Tibial artery (tissue), 4 donors: Measurements from ENCODE around the gene NKX2-1.

ENCODE experiments used
- DNase-seq, 2 donors: peaks; one replicate each; pipeline ENCODE4 v3.0.0-alpha.2; 2019
- H3K27ac ChIP-seq, 2 donors: fragments of 200-600 bp; sonication (generic) in 1 of 2; 1 replicate in 1 of 2; 2 replicates in 1 of 2; pipeline ENCODE4 v1.5.1; 2018 to 2019; ENCODE audit warnings: mild to moderate bottlenecking in 1 of 2
- H3K27me3 ChIP-seq, 2 donors: fragments of 200-600 bp; sonication (generic) in 1 of 2; one replicate each; pipeline versions ENCODE4 v1.5.1 to v1.6.0; 2016 to 2019
- H3K36me3 ChIP-seq, 3 donors: fragments of 200-600 bp; sonication (generic) in 2 of 3; one replicate each; pipeline ENCODE4 v1.5.1; 2016 to 2019; ENCODE audit warnings: mild to moderate bottlenecking in 2 of 3
- H3K4me1 ChIP-seq, 4 donors: fragments of 200-600 bp; sonication (generic) in 2 of 4; 1 replicate in 3 of 4; 2 replicates in 1 of 4; pipeline ENCODE4 v1.5.1; 2016 to 2019
- H3K4me3 ChIP-seq, 2 donors: fragments of 200-600 bp; sonication (generic) in 1 of 2; 1 replicate in 1 of 2; 2 replicates in 1 of 2; pipeline ENCODE4 v1.5.1; 2018 to 2019; ENCODE audit warnings: mild to moderate bottlenecking in 2 of 2
- H3K9me3 ChIP-seq, 3 donors: fragments of 200-600 bp; sonication (generic) in 1 of 3; one replicate each; pipeline ENCODE4 v1.5.1; 2016 to 2019
- CTCF ChIP-seq, 2 experiments: fragments of 200-600 bp in 1 of 2; fragments of 450-650 bp in 1 of 2; IDR thresholded peaks; one replicate each; pipeline ENCODE4 v1.5.1; 2017 to 2019; ENCODE audit warnings: antibody characterized with exemption in 2 of 2, mild to moderate bottlenecking in 1 of 2, moderate library complexity in 1 of 2
- intact Hi-C: fragments of 100-400 bp; cut with DNase I; formaldehyde crosslinking; loops from one replicate; pipeline ENCODE4 v1.15.0; 2023; ENCODE audit warnings: low total_unique reads

The NKX2-1 gene

DNA sequence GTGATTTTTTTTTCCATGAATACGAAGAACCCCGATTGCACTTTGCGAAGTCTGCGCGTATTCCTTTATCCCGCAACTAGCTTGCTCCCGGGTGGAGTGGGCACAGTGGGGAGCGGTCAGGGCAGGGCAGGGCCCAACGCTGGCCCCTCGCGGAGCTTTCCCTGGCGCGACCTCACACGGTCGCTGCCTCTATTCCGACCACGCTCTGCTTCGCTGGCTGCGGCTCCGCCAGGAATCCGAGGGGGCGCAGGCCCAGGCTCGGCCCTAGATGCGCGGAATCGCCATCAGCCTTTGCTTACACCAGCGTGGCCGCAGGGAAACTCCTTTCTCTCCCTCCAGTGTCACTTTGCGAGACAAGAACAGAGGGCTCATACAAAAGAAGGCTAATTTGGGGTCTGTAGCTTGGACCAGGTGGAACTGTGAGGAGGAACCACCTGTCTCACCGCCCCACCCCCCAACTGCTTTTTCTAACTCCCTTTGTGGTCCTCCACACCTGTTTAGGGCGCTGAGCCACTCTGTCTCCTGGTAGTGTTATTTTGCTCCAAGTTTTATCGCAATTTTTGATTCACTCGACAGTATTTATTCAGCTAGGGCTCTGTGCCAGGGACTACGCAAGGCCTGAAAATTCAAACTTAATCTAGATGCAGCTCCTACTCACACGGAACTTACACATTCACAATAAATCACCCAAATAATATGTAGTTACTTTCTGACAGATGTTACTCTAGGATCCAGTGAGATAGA lies 3.1 kb upstream of the NKX2-1 start:
- Histone ChIP-seq H3K9me3 (no peaks in the 10 kb centered on the region), H3K27ac (no peak overlapping the region), H3K4me3 (no peak overlapping the region), H3K27me3 (peaks cover 2 to 99% of the 10 kb centered on the region in 2 donors), H3K4me1 (peaks cover 0 to 62% (median 44%) of the 10 kb centered on the region in 4 donors), H3K36me3 (no peaks in the 10 kb centered on the region)
- intact Hi-C loops, result no loop called here
- no peak for TF ChIP-seq CTCF (IDR thresholded peaks at IDR 0.05)
- DNase-seq, result no peak

- Histone ChIP-seq H3K27ac (no peak overlapping the region), H3K4me1 (peaks cover 0 to 68% (median 50%) of the 10 kb centered on the region in 4 donors), H3K9me3 (no peaks in the 10 kb centered on the region), H3K36me3 (no peaks in the 10 kb centered on the region), H3K27me3 (peaks cover 2 to 99% of the 10 kb centered on the region in 2 donors), H3K4me3 (no peak overlapping the region)
- TF ChIP-seq CTCF (IDR thresholded peaks at IDR 0.05), result no peak
- DNase-seq, result no peak
- intact Hi-C loops, result no loop called here
These were observed 2.4 kb upstream of the NKX2-1 start for GRCh38 chr14:36522347-36522971.

GRCh38 chr14:36521598-36522345 lies 1.7 kb upstream of the NKX2-1 start:
- Histone ChIP-seq H3K36me3 (no peaks in the 10 kb centered on the region), H3K4me1 (peaks cover 0 to 74% (median 53%) of the 10 kb centered on the region in 4 donors), H3K27me3 (peaks cover 2 to 100% of the 10 kb centered on the region in 2 donors), H3K27ac (no peak overlapping the region), H3K4me3 (no peak overlapping the region), H3K9me3 (no peaks in the 10 kb centered on the region)
- intact Hi-C loops, result no loop called here
- no peak for DNase-seq
- no peak for TF ChIP-seq CTCF (IDR thresholded peaks at IDR 0.05)

GRCh38 chr14:36520601-36521525 lies 831 bp upstream of the NKX2-1 start:
- H3K27me3 ChIP-seq, result peaks cover 2 to 95% of the 10 kb centered on the region in 2 donors

More at GRCh38 chr14:36520601-36521525, 831 bp upstream of the NKX2-1 start:
- no peak overlapping the region for H3K27ac ChIP-seq
- peak overlapping the region; percentile 22 to 41 for H3K4me3 ChIP-seq
- DNase-seq, result no peak
- no peak for TF ChIP-seq CTCF (IDR thresholded peaks at IDR 0.05)
- no peaks in the 10 kb centered on the region for H3K9me3 ChIP-seq
- no peaks in the 10 kb centered on the region for H3K36me3 ChIP-seq
- intact Hi-C loops, result no loop called here
- peaks cover 0 to 73% (median 53%) of the 10 kb centered on the region in 4 donors for H3K4me1 ChIP-seq
